Kidney (tissue), 14 donors: Measurements from ENCODE around the gene URM1. TPM values are rescaled to one million over a fixed set of nuclear protein-coding genes. Genes with fewer than 3 reads are reported as not detected.
"Not testable (repeated sequence)": the region's sequence is repeated elsewhere in the genome, so short reads cannot be mapped to it uniquely, and the experiment has no call there.

Experiments used
- DNase-seq, 5 donors: peaks; one replicate each; pipeline ENCODE4 v3.0.0-alpha.2; 2013 to 2020
- FAIRE-seq: peaks from 2 replicates; lab custom pipeline; 2012; peaks lifted over from hg19 to GRCh38; lab: Jason Lieb, UNC
- H3K27ac ChIP-seq, 2 donors: one replicate each; pipeline ENCODE4 v1.7.0; 2013; ENCODE audit warnings: low read depth in 2 of 2, low read length in 2 of 2, inconsistent platforms in 1 of 2
- H3K27me3 ChIP-seq: one replicate; pipeline ENCODE4 v1.7.1; 2013; ENCODE audit warnings: low read length, inconsistent platforms; ENCODE audit not compliant: control insufficient read depth, insufficient read depth
- H3K36me3 ChIP-seq, 3 donors: one replicate each; pipeline versions ENCODE4 v1.7.0 to v1.7.1; 2013; ENCODE audit warnings: low read length in 3 of 3, control low read depth in 1 of 3, inconsistent platforms in 1 of 3; ENCODE audit not compliant: insufficient read depth in 3 of 3, control insufficient read depth in 2 of 3
- H3K4me1 ChIP-seq, 3 donors: one replicate each; pipeline versions ENCODE4 v1.7.0 to v1.7.1; 2013; ENCODE audit warnings: low read length in 3 of 3, inconsistent platforms in 1 of 3, low read depth in 1 of 3; ENCODE audit not compliant: control insufficient read depth in 2 of 3, insufficient read depth in 2 of 3
- H3K4me3 ChIP-seq, 3 donors: one replicate each; pipeline versions ENCODE4 v1.7.0 to v1.8.1; 2013; ENCODE audit warnings: low read length in 3 of 3, control low read depth in 1 of 3, inconsistent platforms in 1 of 3
- H3K9ac ChIP-seq, 3 donors: one replicate each; pipeline versions ENCODE4 v1.7.0 to v1.7.1; 2013; ENCODE audit warnings: low read length in 3 of 3, control low read depth in 1 of 3, inconsistent platforms in 1 of 3
- H3K9me3 ChIP-seq, 3 donors: one replicate each; pipeline versions ENCODE4 v1.7.0 to v1.7.1; 2013; ENCODE audit warnings: low read length in 3 of 3, control low read depth in 1 of 3, inconsistent platforms in 1 of 3; ENCODE audit not compliant: control insufficient read depth in 2 of 3, insufficient read depth in 1 of 3
- intact Hi-C: fragments of 100-400 bp; cut with DNase I; formaldehyde crosslinking; loops from one replicate; pipeline ENCODE4 v1.11.1; 2022
- polyA plus RNA-seq: library from polyadenylated mRNA; stranded (reverse); fragments of 350-450 nt; fragmentation: Illumina TruSeq; extraction: RNeasy Lipid Tissue Mini Kit (QIAGEN cat#74804); gene quantifications from one replicate; pipeline ENCODE4 v1.2.3, GENCODE V29; 2014; ENCODE audit warnings: low read depth, low replicate concordance; ENCODE audit not compliant: insufficient read depth
- total RNA-seq: library from RNA; stranded (reverse); fragmentation: NEBNext Ultra II Directional; extraction: Animal tissue kit (Norgen Biotek cat#: 25700); gene quantifications from one replicate; pipeline ENCODE4 v1.2.1, GENCODE V29; 2021
- TF ChIP-seq, protein P1 (sequence below): IDR thresholded peaks from 3 replicates; pipeline ENCODE4 v1.5.1; 2012; ENCODE audit warnings: mild to moderate bottlenecking, moderate library complexity, borderline replicate concordance; ENCODE audit not compliant: insufficient read depth; ENCODE audit errors: extremely low read depth
- donor health status: control.
- donor health status: control.
- donor health status: control.
- donor health status: control.
- donor health status: control.
- donor health status: DM: yes; HTN: yes; CAD: no.
- donor health status: Normal renal cell carcinoma (clear cell type).

URM1 gene
- total and polyA plus RNA-seq, 2 donors from 2014 or later: 55.2 to 55.9 TPM

DNA sequence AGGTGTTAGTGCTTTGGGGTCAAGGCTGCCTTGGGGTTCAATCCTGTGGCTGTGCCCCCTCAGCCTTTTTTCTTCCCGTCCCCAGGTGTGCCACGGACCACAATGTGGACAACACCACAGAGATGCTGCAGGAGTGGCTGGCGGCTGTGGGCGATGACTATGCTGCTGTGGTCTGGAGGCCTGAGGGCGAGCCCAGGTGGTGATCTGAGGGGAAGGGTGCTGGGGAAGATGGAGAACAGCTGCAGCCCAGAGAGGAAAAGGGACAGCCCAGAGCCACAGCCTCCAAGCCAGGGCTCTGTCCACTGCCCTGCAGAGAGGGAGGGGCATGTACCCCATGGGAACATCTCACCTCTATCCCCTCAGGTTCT lies 51.6 kb downstream of the URM1 start:
- no peak overlapping the region for H3K9ac ChIP-seq
- no peaks in the 10 kb centered on the region for H3K9me3 ChIP-seq
- intact Hi-C loops: no loop called here
- no peak overlapping the region for H3K4me3 ChIP-seq
- no peaks in the 10 kb centered on the region for H3K36me3 ChIP-seq
- H3K27ac ChIP-seq: no peak overlapping the region
- H3K27me3 ChIP-seq: peaks cover 2% of the 10 kb centered on the region
- DNase-seq (no peak), FAIRE-seq (no peak)
- TF ChIP-seq, protein P1, sequence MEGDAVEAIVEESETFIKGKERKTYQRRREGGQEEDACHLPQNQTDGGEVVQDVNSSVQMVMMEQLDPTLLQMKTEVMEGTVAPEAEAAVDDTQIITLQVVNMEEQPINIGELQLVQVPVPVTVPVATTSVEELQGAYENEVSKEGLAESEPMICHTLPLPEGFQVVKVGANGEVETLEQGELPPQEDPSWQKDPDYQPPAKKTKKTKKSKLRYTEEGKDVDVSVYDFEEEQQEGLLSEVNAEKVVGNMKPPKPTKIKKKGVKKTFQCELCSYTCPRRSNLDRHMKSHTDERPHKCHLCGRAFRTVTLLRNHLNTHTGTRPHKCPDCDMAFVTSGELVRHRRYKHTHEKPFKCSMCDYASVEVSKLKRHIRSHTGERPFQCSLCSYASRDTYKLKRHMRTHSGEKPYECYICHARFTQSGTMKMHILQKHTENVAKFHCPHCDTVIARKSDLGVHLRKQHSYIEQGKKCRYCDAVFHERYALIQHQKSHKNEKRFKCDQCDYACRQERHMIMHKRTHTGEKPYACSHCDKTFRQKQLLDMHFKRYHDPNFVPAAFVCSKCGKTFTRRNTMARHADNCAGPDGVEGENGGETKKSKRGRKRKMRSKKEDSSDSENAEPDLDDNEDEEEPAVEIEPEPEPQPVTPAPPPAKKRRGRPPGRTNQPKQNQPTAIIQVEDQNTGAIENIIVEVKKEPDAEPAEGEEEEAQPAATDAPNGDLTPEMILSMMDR: no peak
- H3K4me1 ChIP-seq: peaks cover 0 to 12% (median 0%) of the 10 kb centered on the region in 3 donors

DNA sequence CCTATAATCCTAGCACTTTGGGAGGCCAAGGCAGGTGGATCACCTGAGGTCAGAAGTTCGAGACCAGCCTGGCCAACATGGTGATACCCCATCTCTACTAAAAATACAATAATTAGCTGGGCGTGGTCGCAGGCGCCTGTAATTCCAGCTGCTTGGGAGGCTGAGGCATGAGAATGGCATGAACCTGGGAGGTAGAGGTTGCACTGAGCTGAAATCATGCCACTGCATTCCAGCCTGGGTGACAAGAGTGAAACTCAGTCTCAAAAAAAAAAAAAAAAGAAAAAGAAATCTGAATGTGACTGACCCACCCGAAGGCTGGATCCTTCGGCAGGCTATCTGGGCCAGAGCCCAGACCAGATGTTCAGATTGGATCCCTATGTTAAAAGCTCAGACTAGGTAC lies 52.2 kb downstream of the URM1 start:
- H3K36me3 ChIP-seq, H3K9ac ChIP-seq, H3K27me3 ChIP-seq, DNase-seq, H3K27ac ChIP-seq, intact Hi-C loops, H3K9me3 ChIP-seq, H3K4me3 ChIP-seq, FAIRE-seq: not testable (repeated sequence)
- peaks cover 0 to 12% (median 0%) of the 10 kb centered on the region in 3 donors for H3K4me1 ChIP-seq

DNA sequence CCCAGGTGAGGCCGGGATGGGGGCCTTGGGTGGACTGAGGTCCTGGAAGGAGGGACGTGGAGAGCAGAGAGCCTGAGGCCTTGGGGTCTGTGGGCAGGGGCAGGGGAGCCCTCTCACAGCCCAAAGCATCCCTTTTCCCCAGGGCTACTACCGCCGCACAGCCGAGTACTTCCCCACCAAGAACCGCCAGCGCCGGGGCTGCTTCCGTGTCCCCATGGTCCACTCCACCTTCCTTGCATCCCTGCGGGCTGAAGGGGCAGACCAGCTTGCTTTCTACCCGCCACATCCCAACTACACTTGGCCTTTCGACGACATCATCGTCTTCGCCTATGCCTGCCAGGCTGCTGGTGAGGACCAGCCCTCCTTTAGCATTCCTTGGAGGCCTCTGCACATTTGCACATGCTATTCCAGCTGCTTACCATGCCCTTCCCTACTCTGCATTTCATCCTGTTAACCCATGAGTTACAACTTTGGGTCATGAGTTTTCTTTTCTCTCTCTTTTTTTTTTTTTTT lies 53.1 kb downstream of the URM1 start:
- H3K9ac ChIP-seq: no peak overlapping the region
- H3K4me1 ChIP-seq: peaks cover 0 to 7% (median 0%) of the 10 kb centered on the region in 3 donors
- TF ChIP-seq, protein P1: no peak
- H3K36me3 ChIP-seq: no peaks in the 10 kb centered on the region
- FAIRE-seq (no peak), DNase-seq (no peak)
- no peak overlapping the region for H3K27ac ChIP-seq
- no peaks in the 10 kb centered on the region for H3K9me3 ChIP-seq
- H3K4me3 ChIP-seq: no peak overlapping the region
- no peaks in the 10 kb centered on the region for H3K27me3 ChIP-seq
- intact Hi-C loops: no loop called here

DNA sequence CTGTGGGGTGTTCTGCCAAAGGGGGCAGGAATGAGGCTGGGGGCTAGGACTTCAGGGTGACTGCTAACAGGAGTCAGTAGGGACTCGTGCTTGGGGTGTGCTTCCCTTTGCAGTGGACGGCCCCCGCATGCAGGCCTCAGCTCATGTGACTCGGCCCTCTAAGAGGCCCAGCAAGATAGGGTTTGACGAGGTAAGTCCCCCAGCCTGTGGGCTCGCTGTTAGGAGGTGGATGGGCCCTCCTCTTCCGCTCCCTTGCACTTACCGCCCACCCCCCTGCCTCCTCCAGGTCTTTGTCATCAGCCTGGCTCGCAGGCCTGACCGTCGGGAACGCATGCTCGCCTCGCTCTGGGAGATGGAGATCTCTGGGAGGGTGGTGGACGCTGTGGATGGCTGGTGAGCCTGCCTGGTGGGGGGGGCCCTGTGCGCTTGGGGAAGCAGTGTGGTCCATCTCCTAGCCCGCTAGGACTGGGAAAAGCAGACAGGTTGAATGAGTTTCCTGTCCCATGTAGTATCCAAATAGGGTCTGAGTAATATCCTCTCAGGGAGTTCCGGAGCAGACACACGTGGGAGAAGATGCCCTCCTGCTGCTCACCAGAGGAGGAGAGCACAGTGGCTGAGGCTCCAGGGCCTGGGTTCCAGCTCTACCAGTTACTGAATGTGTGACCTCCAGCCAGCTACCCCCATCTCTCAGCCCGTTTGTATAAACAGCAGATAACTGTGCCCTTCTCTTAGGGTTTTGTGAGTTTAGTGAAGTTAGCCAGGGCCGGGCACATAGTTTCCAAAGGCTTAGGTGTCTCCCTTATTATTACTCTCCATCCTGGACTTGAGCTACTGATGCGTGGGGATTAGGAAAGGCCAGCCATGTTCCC lies 57.7 kb downstream of the URM1 start:
- H3K4me1 ChIP-seq: no peaks in the 10 kb centered on the region
- no peak overlapping the region for H3K4me3 ChIP-seq
- DNase-seq (peak in 2 of 5 donors; percentile 34 to 52), FAIRE-seq (no peak)
- no peaks in the 10 kb centered on the region for H3K9me3 ChIP-seq
- no peak overlapping the region for H3K9ac ChIP-seq
- no peak overlapping the region for H3K27ac ChIP-seq
- no peaks in the 10 kb centered on the region for H3K36me3 ChIP-seq
- TF ChIP-seq, protein P1: no peak
- H3K27me3 ChIP-seq: no peaks in the 10 kb centered on the region
- intact Hi-C loops: no loop called here
